HL-60/S4 treated with phorbol 12-myristate 13-acetate at 8.2 ng/mL for 4 days and 3 days (cell line): ENCODE data around the gene DPP6.
"Not testable (repeated sequence)": the region's sequence is repeated elsewhere in the genome, so short reads cannot be mapped to it uniquely, and the experiment has no call there.

Source experiments
- in situ Hi-C: fragments of 300-500 bp; cut with MboI; formaldehyde crosslinking; loops from 2 replicates; pipeline ENCODE4 v1.15.0; 2022; ENCODE audit warnings: low sequenced_read_pairs

The DPP6 gene

GRCh38 chr7:154646126-154647013, 594.2 kb downstream of the DPP6 start:
- in situ Hi-C loops, result no loop called here

- in situ Hi-C loops, result no loop called here
These were observed 595.4 kb downstream of the DPP6 start for GRCh38 chr7:154647625-154648024.

- in situ Hi-C loops, result no loop called here
These were observed 596.8 kb downstream of the DPP6 start for GRCh38 chr7:154649015-154649414.

GRCh38 chr7:154649434-154649833, 597.2 kb downstream of the DPP6 start:
- in situ Hi-C loops, result no loop called here

GRCh38 chr7:154650275-154650674, 598.1 kb downstream of the DPP6 start:
- in situ Hi-C loops, result no loop called here

- in situ Hi-C loops, result no loop called here
These were observed 599.3 kb downstream of the DPP6 start for GRCh38 chr7:154651501-154651900.

GRCh38 chr7:154652564-154652963, 600.4 kb downstream of the DPP6 start:
- in situ Hi-C loops, result no loop called here

GRCh38 chr7:154653281-154653680, 601.1 kb downstream of the DPP6 start:
- in situ Hi-C loops, result no loop called here

- in situ Hi-C loops, result no loop called here
These were observed 604.4 kb downstream of the DPP6 start for GRCh38 chr7:154656618-154657017.

GRCh38 chr7:154666768-154667167, 614.6 kb downstream of the DPP6 start:
- in situ Hi-C loops, result no loop called here

- in situ Hi-C loops, result no loop called here
These were observed 620.6 kb downstream of the DPP6 start for GRCh38 chr7:154672659-154673415.

- in situ Hi-C loops, result no loop called here
These were observed 622.0 kb downstream of the DPP6 start for GRCh38 chr7:154674191-154674590.

GRCh38 chr7:154675560-154675959, 623.4 kb downstream of the DPP6 start:
- in situ Hi-C loops, result no loop called here

- in situ Hi-C loops, result not testable (repeated sequence)
These were observed 623.8 kb downstream of the DPP6 start for GRCh38 chr7:154676033-154676421.

GRCh38 chr7:154676422-154677073, 624.4 kb downstream of the DPP6 start:
- in situ Hi-C loops, result no loop called here

- in situ Hi-C loops, result no loop called here
These were observed 625.3 kb downstream of the DPP6 start for GRCh38 chr7:154677454-154677853.

GRCh38 chr7:154678001-154678550, 625.9 kb downstream of the DPP6 start:
- in situ Hi-C loops, result not testable (repeated sequence)

- in situ Hi-C loops, result no loop called here
These were observed 627.3 kb downstream of the DPP6 start for GRCh38 chr7:154679379-154680053.

- in situ Hi-C loops, result no loop called here
These were observed 628.9 kb downstream of the DPP6 start for GRCh38 chr7:154680894-154681659.

- in situ Hi-C loops, result no loop called here
These were observed 629.8 kb downstream of the DPP6 start for GRCh38 chr7:154682003-154682402.
